ENCODE data around the gene MAP3K20. TPM values are rescaled to one million over a fixed set of nuclear protein-coding genes. Genes with fewer than 3 reads are reported as not detected.

The MAP3K20 gene
- total RNA-seq, 1 donor from 2014 or later, result 33.7 TPM

GRCh38 chr2:173216051-173216450 is 140.4 kb downstream of the MAP3K20 start:
- Mint-ChIP-seq H3K27ac (no peak overlapping the region), H3K36me3 (peaks cover 6% of the 10 kb centered on the region), H3K27me3 (ENCODE audit: low read depth) (no peaks in the 10 kb centered on the region), H3K4me1 (peaks cover 30% of the 10 kb centered on the region), H3K9me3 (no peaks in the 10 kb centered on the region), H3K4me3 (no peak overlapping the region)
- no peak for TF ChIP-seq CTCF (IDR thresholded peaks at IDR 0.05; ENCODE audit: unreplicated experiment)
- DNase-seq (ENCODE audit: low spot score in 2 of 2, unreplicated experiment in 2 of 2), result no peak

- H3K27me3 Mint-ChIP-seq (ENCODE audit: low read depth), result no peaks in the 10 kb centered on the region
- no peak overlapping the region for H3K4me3 Mint-ChIP-seq
- DNase-seq (ENCODE audit: low spot score in 2 of 2, unreplicated experiment in 2 of 2), result no peak
- H3K27ac Mint-ChIP-seq, result no peak overlapping the region
- TF ChIP-seq CTCF (IDR thresholded peaks at IDR 0.05; ENCODE audit: unreplicated experiment), result no peak
- no peaks in the 10 kb centered on the region for H3K9me3 Mint-ChIP-seq
- H3K36me3 Mint-ChIP-seq, result peaks cover 2% of the 10 kb centered on the region
- H3K4me1 Mint-ChIP-seq, result peaks cover 33% of the 10 kb centered on the region
These were observed 141.0 kb downstream of the MAP3K20 start for GRCh38 chr2:173216668-173217067.

GRCh38 chr2:173217116-173217840 is 141.6 kb downstream of the MAP3K20 start:
- Mint-ChIP-seq H3K4me1 (peaks cover 36% of the 10 kb centered on the region), H3K27me3 (ENCODE audit: low read depth) (no peaks in the 10 kb centered on the region), H3K27ac (no peak overlapping the region), H3K4me3 (no peak overlapping the region), H3K9me3 (no peaks in the 10 kb centered on the region), H3K36me3 (peaks cover 2% of the 10 kb centered on the region)
- DNase-seq (ENCODE audit: low spot score in 2 of 2, unreplicated experiment in 2 of 2), result no peak
- TF ChIP-seq CTCF (IDR thresholded peaks at IDR 0.05; ENCODE audit: unreplicated experiment), result no peak

GRCh38 chr2:173218326-173219056 is 142.8 kb downstream of the MAP3K20 start:
- no peak for TF ChIP-seq CTCF (IDR thresholded peaks at IDR 0.05; ENCODE audit: unreplicated experiment)
- no peaks in the 10 kb centered on the region for H3K9me3 Mint-ChIP-seq
- H3K27ac Mint-ChIP-seq, result peak overlapping the region; percentile 86
- no peaks in the 10 kb centered on the region for H3K27me3 Mint-ChIP-seq (ENCODE audit: low read depth)
- peaks cover 2% of the 10 kb centered on the region for H3K36me3 Mint-ChIP-seq
- peaks cover 35% of the 10 kb centered on the region for H3K4me1 Mint-ChIP-seq
- H3K4me3 Mint-ChIP-seq, result no peak overlapping the region
- no peak for DNase-seq (ENCODE audit: low spot score in 2 of 2, unreplicated experiment in 2 of 2)

GRCh38 chr2:173221132-173221695 is 145.6 kb downstream of the MAP3K20 start:
- DNase-seq (ENCODE audit: low spot score in 2 of 2, unreplicated experiment in 2 of 2), result no peak
- peaks cover 2% of the 10 kb centered on the region for H3K36me3 Mint-ChIP-seq
- peak overlapping the region; percentile 6 for H3K4me3 Mint-ChIP-seq
- no peaks in the 10 kb centered on the region for H3K27me3 Mint-ChIP-seq (ENCODE audit: low read depth)
- H3K27ac Mint-ChIP-seq, result peak overlapping the region; percentile 76
- peaks cover 28% of the 10 kb centered on the region for H3K4me1 Mint-ChIP-seq
- no peaks in the 10 kb centered on the region for H3K9me3 Mint-ChIP-seq
- no peak for TF ChIP-seq CTCF (IDR thresholded peaks at IDR 0.05; ENCODE audit: unreplicated experiment)

All from mesothelial cell of epicardium (in vitro differentiated cells).